ENCODE results near the gene ANKRD65.

DNA sequence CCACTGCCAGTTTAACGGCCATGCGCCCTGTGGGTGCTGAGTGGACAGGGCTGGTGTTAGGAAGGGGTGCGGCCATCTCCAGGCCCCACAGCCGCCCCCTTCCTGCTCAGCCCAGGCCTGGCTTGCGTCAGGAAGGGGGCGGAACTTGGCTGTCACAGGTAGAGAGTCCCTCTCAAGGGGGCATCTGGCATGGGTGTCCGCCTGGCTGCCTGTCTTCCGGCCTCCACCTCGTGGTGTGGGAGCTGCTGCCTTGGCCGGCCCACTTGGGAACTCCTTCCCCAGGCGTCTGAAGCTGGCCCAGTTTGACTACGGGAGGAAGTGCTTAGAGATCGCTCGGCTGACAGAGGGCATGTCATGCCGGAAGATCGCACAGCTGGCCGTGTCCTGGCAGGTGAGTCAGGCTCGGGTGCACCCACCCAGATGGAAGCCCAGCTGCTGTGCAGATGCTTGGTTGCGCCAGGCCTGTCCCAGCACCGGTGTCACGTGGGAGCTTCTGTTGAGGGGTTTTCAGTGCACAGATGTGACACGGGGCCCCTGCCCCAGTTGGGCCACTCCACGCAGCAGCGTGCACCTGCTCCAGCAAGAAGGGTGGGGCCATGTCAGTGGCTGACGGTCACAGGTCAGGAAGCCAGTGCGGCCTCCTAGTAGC, 41.4 kb upstream of the ANKRD65 start:
- TF ChIP-seq, protein P1, sequence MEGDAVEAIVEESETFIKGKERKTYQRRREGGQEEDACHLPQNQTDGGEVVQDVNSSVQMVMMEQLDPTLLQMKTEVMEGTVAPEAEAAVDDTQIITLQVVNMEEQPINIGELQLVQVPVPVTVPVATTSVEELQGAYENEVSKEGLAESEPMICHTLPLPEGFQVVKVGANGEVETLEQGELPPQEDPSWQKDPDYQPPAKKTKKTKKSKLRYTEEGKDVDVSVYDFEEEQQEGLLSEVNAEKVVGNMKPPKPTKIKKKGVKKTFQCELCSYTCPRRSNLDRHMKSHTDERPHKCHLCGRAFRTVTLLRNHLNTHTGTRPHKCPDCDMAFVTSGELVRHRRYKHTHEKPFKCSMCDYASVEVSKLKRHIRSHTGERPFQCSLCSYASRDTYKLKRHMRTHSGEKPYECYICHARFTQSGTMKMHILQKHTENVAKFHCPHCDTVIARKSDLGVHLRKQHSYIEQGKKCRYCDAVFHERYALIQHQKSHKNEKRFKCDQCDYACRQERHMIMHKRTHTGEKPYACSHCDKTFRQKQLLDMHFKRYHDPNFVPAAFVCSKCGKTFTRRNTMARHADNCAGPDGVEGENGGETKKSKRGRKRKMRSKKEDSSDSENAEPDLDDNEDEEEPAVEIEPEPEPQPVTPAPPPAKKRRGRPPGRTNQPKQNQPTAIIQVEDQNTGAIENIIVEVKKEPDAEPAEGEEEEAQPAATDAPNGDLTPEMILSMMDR (IDR thresholded peaks at IDR 0.05), result no peak
- TF ChIP-seq POLR2A (IDR thresholded peaks at IDR 0.05), result no peak
